GM12801 (cell line): Measurements from ENCODE around the gene MAD1L1.

Experiments
- CTCF ChIP-seq: IDR thresholded peaks from one replicate; pipeline ENCODE4 v1.5.1; 2011; ENCODE audit warnings: control low read depth; ENCODE audit not compliant: insufficient read length; ENCODE audit errors: extremely low read depth

Gene MAD1L1

DNA sequence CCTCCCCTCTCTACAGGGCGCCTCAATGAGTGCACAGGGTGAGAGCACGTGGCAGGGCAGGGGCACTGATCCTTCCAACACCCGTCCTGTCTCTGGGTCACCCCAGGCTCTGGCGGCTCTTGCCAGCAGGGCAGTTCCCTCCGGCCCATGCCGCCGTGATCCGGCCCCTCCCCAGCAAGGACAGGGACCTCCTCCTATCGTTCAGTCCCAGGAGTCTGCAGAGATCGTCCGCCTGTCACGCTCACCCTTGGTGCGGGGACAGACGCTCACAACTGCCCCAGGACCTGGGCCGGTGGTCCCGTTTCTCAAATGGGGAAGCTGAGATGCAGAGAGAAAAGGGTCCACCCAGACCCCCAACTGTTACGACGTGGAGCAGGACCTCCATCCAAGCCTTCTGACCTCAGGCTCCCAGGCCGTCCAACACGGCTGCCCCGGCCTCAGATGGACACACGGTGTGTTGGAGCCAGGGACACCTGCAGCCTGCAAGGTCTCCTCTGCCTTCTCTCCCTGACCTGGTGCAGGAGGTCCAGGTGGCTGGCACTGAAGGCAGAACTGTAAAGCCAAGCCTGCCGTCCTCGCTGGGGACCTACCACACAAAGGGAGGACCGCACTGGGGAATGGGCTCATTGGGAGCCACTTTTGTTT lies 313.7 kb downstream of the MAD1L1 start:
- no peak for TF ChIP-seq CTCF

DNA sequence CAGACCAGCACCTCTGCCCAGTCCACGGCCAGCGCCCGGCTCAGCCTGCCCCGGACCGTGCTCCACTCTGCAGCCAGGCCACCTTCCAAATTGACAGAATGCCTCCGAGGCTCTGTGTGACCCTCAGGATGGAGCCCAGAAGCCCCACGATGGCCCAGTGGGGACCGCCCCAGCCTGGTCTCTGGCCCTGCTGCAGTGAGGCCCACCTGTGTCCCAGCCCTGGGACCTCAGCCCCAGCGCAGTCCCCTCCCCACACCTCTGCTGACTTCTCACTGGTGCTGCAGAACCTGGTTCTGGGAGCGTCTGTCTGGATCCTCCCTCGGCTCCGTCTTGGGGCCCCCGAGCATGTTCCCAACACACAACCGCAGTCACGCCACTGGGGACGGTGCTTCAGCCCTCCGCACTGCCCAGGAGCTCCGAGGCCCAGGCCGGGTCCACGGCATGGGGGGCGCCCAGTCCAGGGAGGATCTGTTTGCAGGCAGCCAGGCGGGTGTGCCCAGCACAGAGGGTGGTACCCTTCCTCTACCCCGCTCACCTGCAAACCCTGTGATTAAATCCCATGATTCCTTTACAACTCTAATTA lies 314.6 kb downstream of the MAD1L1 start:
- no peak for TF ChIP-seq CTCF

DNA sequence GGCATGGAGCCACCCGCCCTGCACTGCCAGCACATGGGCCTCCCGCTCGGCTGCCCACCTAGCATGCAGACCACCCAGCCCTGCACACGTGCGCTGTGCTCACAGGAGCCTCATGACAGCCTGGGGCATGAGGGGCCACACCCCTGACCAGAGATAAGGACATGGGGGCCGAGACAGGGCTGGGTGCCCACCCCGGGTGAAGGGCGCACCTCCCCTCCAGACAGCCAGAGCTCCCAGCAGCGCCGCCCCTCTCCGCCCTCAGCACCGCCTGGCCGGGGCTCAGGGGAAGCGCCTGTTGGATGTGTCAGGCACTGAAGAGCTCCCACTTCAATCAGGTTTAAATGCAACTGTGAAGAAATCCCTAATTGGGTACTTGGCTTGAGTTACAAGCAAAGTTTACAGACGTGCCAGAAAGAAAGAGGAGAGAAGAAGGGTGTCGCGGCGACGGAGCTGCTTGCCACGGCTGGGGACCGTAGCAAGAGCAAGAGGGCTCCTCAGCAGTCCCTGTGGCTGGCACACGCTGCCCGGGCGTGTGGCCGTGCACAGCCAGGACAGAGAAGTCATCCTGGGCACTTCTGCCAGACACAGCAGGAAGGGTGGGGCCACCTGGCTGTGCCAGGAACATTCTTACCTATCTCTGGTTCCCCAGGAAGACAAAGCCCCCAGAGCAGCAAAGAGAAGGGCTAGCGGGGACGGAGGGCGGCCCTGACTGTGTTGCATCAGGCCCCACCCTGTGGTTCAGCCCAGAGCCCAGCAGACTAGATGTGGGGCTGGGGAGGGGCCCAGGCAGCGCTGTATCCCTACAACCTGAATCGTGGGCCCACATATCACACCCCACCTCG lies 315.3 kb downstream of the MAD1L1 start:
- no peak for TF ChIP-seq CTCF

DNA sequence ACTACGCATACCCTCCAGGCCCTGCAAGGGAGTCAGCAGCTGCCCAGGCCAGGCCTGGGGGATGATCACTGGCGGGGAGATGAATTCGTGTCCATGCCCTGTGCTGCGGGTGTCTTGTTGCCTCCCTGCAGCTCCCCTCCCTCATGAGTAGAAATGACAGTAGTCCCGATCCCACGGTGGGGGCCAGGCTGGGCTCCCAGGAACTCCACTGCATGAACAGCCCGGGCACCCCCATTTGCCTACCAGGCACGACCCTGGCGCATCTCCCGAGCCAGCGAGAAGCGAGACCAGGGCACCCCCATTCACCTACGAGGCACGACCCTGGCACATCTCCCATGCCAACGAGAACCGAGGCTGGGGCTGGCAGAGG lies 316.2 kb downstream of the MAD1L1 start:
- TF ChIP-seq CTCF, result no peak

GRCh38 chr7:1915956-1916600 lies 316.7 kb downstream of the MAD1L1 start:
- no peak for TF ChIP-seq CTCF

- TF ChIP-seq CTCF, result no peak
These were observed 317.4 kb downstream of the MAD1L1 start for GRCh38 chr7:1915326-1915725.

- TF ChIP-seq CTCF, result no peak
These were observed 318.0 kb downstream of the MAD1L1 start for GRCh38 chr7:1914743-1915142.
